IMR-90 (cell line): ENCODE measurements around the gene RIC3. TPM values are rescaled to one million over a fixed set of nuclear protein-coding genes. Genes with fewer than 3 reads are reported as not detected.

Source experiments
- ATAC-seq: fragments of 200-7000 bp; cut with Tn5 transposase; 2 replicates; pipeline ENCODE4 v1.9.1; 2020; ENCODE audit warnings: low read depth, mild to moderate bottlenecking, moderate library complexity
- BruUV-seq: library from RNA; stranded (reverse); fragments of 400-500 nt; replicated peaks from 2 replicates; lab custom pipeline; 2021; lab: Mats Ljungman, UMichigan
- CTCF ChIA-PET: fragments of 300-600 bp; formaldehyde crosslinking; extraction: SDS; loops from one replicate; lab custom pipeline; 2021; ENCODE audit warnings: antibody characterized with exemption; lab: Yijun Ruan, JAX
- POLR2A ChIA-PET: fragments of 300-600 bp; sonication (Branson Sonifier 250); formaldehyde crosslinking; loops from one replicate; lab custom pipeline; 2022; ENCODE audit warnings: antibody characterized with exemption; ENCODE audit not compliant: unreplicated experiment; lab: Charles Lee
- DNase-seq: peaks from one replicate; pipeline ENCODE4 v3.0.0; 2013
- H2AFZ ChIP-seq: replicated peaks from 2 replicates; pipeline ENCODE3; 2013; ENCODE audit warnings: low read length, mild to moderate bottlenecking; ENCODE audit not compliant: poor library complexity
- H2AK5ac ChIP-seq: 2 replicates; pipeline ENCODE4 v1.6.1; 2013; ENCODE audit warnings: low read depth, low read length, inconsistent platforms
- H2AK9ac ChIP-seq: replicated peaks from 2 replicates; pipeline ENCODE3; 2013; ENCODE audit warnings: mild to moderate bottlenecking, low read depth, low read length, moderate library complexity; ENCODE audit not compliant: poor library complexity
- H2BK120ac ChIP-seq: 2 replicates; pipeline ENCODE4 v1.6.1; 2013; ENCODE audit warnings: low read depth, low read length, inconsistent platforms
- H2BK15ac ChIP-seq: 3 replicates; pipeline ENCODE4 v1.6.1; 2013; ENCODE audit warnings: low read depth, low read length, inconsistent platforms
- H2BK20ac ChIP-seq: 2 replicates; pipeline ENCODE4 v1.6.1; 2013; ENCODE audit warnings: low read depth, mild to moderate bottlenecking, inconsistent platforms, low read length, moderate library complexity
- H2BK5ac ChIP-seq: 2 replicates; pipeline ENCODE4 v1.6.1; 2013; ENCODE audit warnings: mild to moderate bottlenecking, low read depth, low read length, inconsistent platforms; ENCODE audit not compliant: poor library complexity, severe bottlenecking
- H3K14ac ChIP-seq: replicated peaks from 2 replicates; pipeline ENCODE4 v1.6.1; 2013; ENCODE audit warnings: low read depth, low read length, inconsistent platforms
- H3K18ac ChIP-seq: 2 replicates; pipeline ENCODE4 v1.6.1; 2013; ENCODE audit warnings: low read depth, low read length, control low read depth
- H3K23ac ChIP-seq: 2 replicates; pipeline ENCODE4 v1.6.1; 2013; ENCODE audit warnings: low read depth, low read length, inconsistent platforms
- H3K27ac ChIP-seq: 2 replicates; pipeline ENCODE4 v1.5.1; 2013; ENCODE audit warnings: mild to moderate bottlenecking, control low read depth, low read length; ENCODE audit not compliant: insufficient read depth
- H3K27me3 ChIP-seq: 2 replicates; pipeline ENCODE4 v1.6.1; 2013; ENCODE audit warnings: low read length; ENCODE audit not compliant: control insufficient read depth, insufficient read depth
- H3K36me3 ChIP-seq: 2 replicates; pipeline ENCODE4 v1.6.1; 2013; ENCODE audit warnings: low read length, mixed read lengths; ENCODE audit not compliant: control insufficient read depth, insufficient read depth
- H3K4ac ChIP-seq: 2 replicates; pipeline ENCODE4 v1.6.1; 2013; ENCODE audit warnings: low read depth, low read length, inconsistent platforms
- H3K4me1 ChIP-seq: 2 replicates; pipeline ENCODE4 v1.6.1; 2013; ENCODE audit warnings: low read length, mixed read lengths; ENCODE audit not compliant: control insufficient read depth, insufficient read depth
- H3K4me2 ChIP-seq: 2 replicates; pipeline ENCODE4 v1.6.1; 2013; ENCODE audit warnings: low read depth, mild to moderate bottlenecking, control low read depth, low read length, moderate library complexity
- H3K4me3 ChIP-seq: 2 replicates; pipeline ENCODE4 v1.5.1; 2013; ENCODE audit warnings: low read depth, mild to moderate bottlenecking, control low read depth, low read length, moderate library complexity; ENCODE audit not compliant: insufficient read depth
- H3K56ac ChIP-seq: 2 replicates; pipeline ENCODE4 v1.6.1; 2013; ENCODE audit warnings: low read length, inconsistent platforms; ENCODE audit not compliant: insufficient read depth; ENCODE audit errors: extremely low read depth
- H3K79me1 ChIP-seq, 2 experiments: 2 replicates each; pipeline ENCODE4 v1.6.1; 2013; ENCODE audit warnings: low read length in 2 of 2, inconsistent platforms in 1 of 2, low read depth in 1 of 2
- H3K9ac ChIP-seq: 2 replicates; pipeline ENCODE4 v1.6.1; 2013; ENCODE audit warnings: low read depth, low read length, control low read depth
- H3K9me1 ChIP-seq: 2 replicates; pipeline ENCODE4 v1.6.1; 2013; ENCODE audit warnings: low read length, inconsistent platforms; ENCODE audit not compliant: insufficient read depth
- H3K9me3 ChIP-seq: 2 replicates; pipeline ENCODE4 v1.6.1; 2013; ENCODE audit warnings: low read length; ENCODE audit not compliant: control insufficient read depth, insufficient read depth
- H4K20me1 ChIP-seq: 2 replicates; pipeline ENCODE4 v1.6.1; 2013; ENCODE audit warnings: low read length, inconsistent platforms; ENCODE audit not compliant: insufficient read depth
- H4K5ac ChIP-seq: 2 replicates; pipeline ENCODE4 v1.6.1; 2013; ENCODE audit warnings: mild to moderate bottlenecking, low read depth, low read length, control low read depth
- H4K8ac ChIP-seq, 2 experiments: 2 replicates each; pipeline ENCODE4 v1.6.1; 2013; ENCODE audit warnings: low read depth in 2 of 2, low read length in 2 of 2, control low read depth in 1 of 2, inconsistent platforms in 1 of 2
- H4K91ac ChIP-seq: 2 replicates; pipeline ENCODE4 v1.6.1; 2013; ENCODE audit warnings: low read depth, low read length, inconsistent platforms; ENCODE audit not compliant: insufficient read depth
- CEBPB ChIP-seq: IDR thresholded peaks from 2 replicates; pipeline ENCODE4 v1.6.1; 2012; ENCODE audit warnings: low read depth, low read length, improper control_type of control experiment
- CHD1 ChIP-seq: IDR thresholded peaks from 2 replicates; pipeline ENCODE4 v1.6.1; 2012; ENCODE audit warnings: low read depth, low read length, improper control_type of control experiment
- FOS ChIP-seq: fragments of 150-350 bp; IDR thresholded peaks from 2 replicates; pipeline ENCODE4 v1.6.1; 2016; ENCODE audit warnings: low read depth, low read length
- MAFK ChIP-seq: IDR thresholded peaks from 2 replicates; pipeline ENCODE4 v1.6.1; 2012; ENCODE audit warnings: low read depth, low read length, improper control_type of control experiment
- MXI1 ChIP-seq: IDR thresholded peaks from 2 replicates; pipeline ENCODE4 v1.6.1; 2012; ENCODE audit warnings: low read depth, mild to moderate bottlenecking, low read length, moderate library complexity, borderline replicate concordance
- NFE2L2 ChIP-seq: fragments of 150-350 bp; IDR thresholded peaks from 2 replicates; pipeline ENCODE4 v1.6.1; 2016; ENCODE audit warnings: low read depth, mild to moderate bottlenecking, low read length
- POLR2A ChIP-seq: IDR thresholded peaks from 2 replicates; pipeline ENCODE4 v1.6.1; 2012; ENCODE audit warnings: mild to moderate bottlenecking, low read depth, low read length
- RCOR1 ChIP-seq: IDR thresholded peaks from 2 replicates; pipeline ENCODE4 v1.6.1; 2012; ENCODE audit warnings: mild to moderate bottlenecking, low read length, improper control_type of control experiment; ENCODE audit not compliant: insufficient replicate concordance
- RFX5 ChIP-seq: IDR thresholded peaks from 2 replicates; pipeline ENCODE4 v1.8.0; 2012; ENCODE audit warnings: low read depth, mild to moderate bottlenecking, low read length, moderate library complexity
- WGBS, 2 experiments: methylation state at CpG; one replicate each; pipeline versions ENCODE4 v1.1.5 to v1.1.7; 2013; ENCODE audit warnings: missing lambda C conversion rate in 2 of 2; ENCODE audit not compliant: insufficient read length in 1 of 2; ENCODE audit errors: extremely low coverage in 2 of 2; 5-methylcytosine and 5-hydroxymethylcytosine counted together
- dilution Hi-C: fragments of 300-500 bp; cut with HindIII; formaldehyde crosslinking; loops from one replicate; pipeline ENCODE4 v1.14.3; 2018; ENCODE audit warnings: low sequenced_read_pairs; ENCODE audit not compliant: unreplicated experiment
- in situ Hi-C: fragments of 300-500 bp; cut with MboI; formaldehyde crosslinking; loops from 3 replicates; pipeline ENCODE4 v1.14.3; 2019; ENCODE audit warnings: low sequenced_read_pairs, inconsistent platforms, mixed read lengths
- intact Hi-C: fragments of 100-400 bp; cut with micrococcal nuclease; formaldehyde crosslinking; loops from 2 replicates; pipeline ENCODE4 v1.10.0; 2022
- polyA plus RNA-seq, 3 experiments: library from polyadenylated mRNA; depleted of rRNA; stranded (reverse); fragments of >200 nt; gene quantifications; 2 replicates each; pipeline ENCODE4 v1.2.3, GENCODE V29; 2012; ENCODE audit warnings: low replicate concordance in 1 of 3
- total RNA-seq: library from RNA; depleted of rRNA; stranded (reverse); fragments of >200 nt; gene quantifications from 2 replicates; pipeline ENCODE4 v1.2.3, GENCODE V29; 2012
- TF ChIP-seq, protein P1 (sequence below): conservative IDR thresholded peaks from 2 replicates; pipeline ENCODE4 v1.5.1; 2012; ENCODE audit warnings: mild to moderate bottlenecking, low read depth, low read length, improper control_type of control experiment

RIC3 gene
- total and polyA plus RNA-seq, 2 of the 4 experiments (the other 2 are of a cell fraction), result not detected

- no peak for TF ChIP-seq MXI1
These were observed 107.8 kb downstream of the RIC3 start (continued) for GRCh38 chr11:8060801-8061554.

GRCh38 chr11:8060146-8060719 lies 108.6 kb downstream of the RIC3 start:
- dilution Hi-C loops (no loop called here), intact Hi-C loops (no loop called here), in situ Hi-C loops (no loop called here)
- no peak overlapping the region; the same call in 1 of the 2 replicates for H3K14ac ChIP-seq
- no peak overlapping the region for H2AK5ac ChIP-seq
- peaks cover 17% of the 10 kb centered on the region for H3K9me1 ChIP-seq
- no peak overlapping the region for H3K4ac ChIP-seq
- H3K56ac ChIP-seq, result no peak overlapping the region
- H3K36me3 ChIP-seq, result no peaks in the 10 kb centered on the region
- H3K79me1 ChIP-seq, result no peaks in the 10 kb centered on the region
- no peak overlapping the region for H3K4me2 ChIP-seq
- peaks cover 10% of the 10 kb centered on the region for H3K4me1 ChIP-seq
- ATAC-seq (no peak), DNase-seq (no peak)
- no peak overlapping the region for H3K9ac ChIP-seq
- 100% methylated on average over 2 of the region's 3 CpGs; no CpG with 5 or more reads in 1 of the 2 experiments for whole genome bisulfite sequencing, 2 experiments
- H4K91ac ChIP-seq, result no peak overlapping the region
- no peak overlapping the region for H2BK5ac ChIP-seq
- H4K20me1 ChIP-seq, result no peaks in the 10 kb centered on the region
- BruUV-seq, result no TSS peak
- no peak overlapping the region for H2BK120ac ChIP-seq
- H2BK20ac ChIP-seq, result no peak overlapping the region
- H3K23ac ChIP-seq, result no peak overlapping the region
- H4K5ac ChIP-seq, result no peak overlapping the region
- no peak overlapping the region for H2AK9ac ChIP-seq
- H3K4me3 ChIP-seq, result no peak overlapping the region
- POLR2A ChIA-PET, result no interaction called here
- no peak overlapping the region for H2BK15ac ChIP-seq
- H2AFZ ChIP-seq, result peak overlapping the region; percentile 25
- CTCF ChIA-PET, result no interaction called here
- no peaks in the 10 kb centered on the region; the same call in 1 of the 2 replicates for H3K27me3 ChIP-seq
- H3K9me3 ChIP-seq, result no peaks in the 10 kb centered on the region
- TF ChIP-seq, protein P1, sequence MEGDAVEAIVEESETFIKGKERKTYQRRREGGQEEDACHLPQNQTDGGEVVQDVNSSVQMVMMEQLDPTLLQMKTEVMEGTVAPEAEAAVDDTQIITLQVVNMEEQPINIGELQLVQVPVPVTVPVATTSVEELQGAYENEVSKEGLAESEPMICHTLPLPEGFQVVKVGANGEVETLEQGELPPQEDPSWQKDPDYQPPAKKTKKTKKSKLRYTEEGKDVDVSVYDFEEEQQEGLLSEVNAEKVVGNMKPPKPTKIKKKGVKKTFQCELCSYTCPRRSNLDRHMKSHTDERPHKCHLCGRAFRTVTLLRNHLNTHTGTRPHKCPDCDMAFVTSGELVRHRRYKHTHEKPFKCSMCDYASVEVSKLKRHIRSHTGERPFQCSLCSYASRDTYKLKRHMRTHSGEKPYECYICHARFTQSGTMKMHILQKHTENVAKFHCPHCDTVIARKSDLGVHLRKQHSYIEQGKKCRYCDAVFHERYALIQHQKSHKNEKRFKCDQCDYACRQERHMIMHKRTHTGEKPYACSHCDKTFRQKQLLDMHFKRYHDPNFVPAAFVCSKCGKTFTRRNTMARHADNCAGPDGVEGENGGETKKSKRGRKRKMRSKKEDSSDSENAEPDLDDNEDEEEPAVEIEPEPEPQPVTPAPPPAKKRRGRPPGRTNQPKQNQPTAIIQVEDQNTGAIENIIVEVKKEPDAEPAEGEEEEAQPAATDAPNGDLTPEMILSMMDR, result no peak
- no peak for TF ChIP-seq NFE2L2
- TF ChIP-seq FOS, result no peak
- no peak for TF ChIP-seq RCOR1
- no peak for TF ChIP-seq MAFK
- TF ChIP-seq RFX5, result no peak
- no peak for TF ChIP-seq CHD1
- TF ChIP-seq CEBPB, result no peak
- TF ChIP-seq POLR2A, result no peak
- H3K27ac ChIP-seq, result no peak overlapping the region
- no peak overlapping the region for H3K18ac ChIP-seq
- no peak overlapping the region for H4K8ac ChIP-seq
